SK-N-SH treated with all-trans-retinoic acid at 6 μM for 48 hours (cell line): ENCODE data around the gene DDX10.

Source experiments
- ARNTL ChIP-seq: fragments of 450-650 bp; formaldehyde crosslinking; IDR thresholded peaks from 2 replicates; pipeline ENCODE4 v1.5.0; 2020; ENCODE audit warnings: low read depth, mild to moderate bottlenecking, moderate library complexity, borderline replicate concordance
- BACH2 ChIP-seq: fragments of 250-450 bp; sonication (Bioruptor Pico); IDR thresholded peaks from 2 replicates; pipeline ENCODE4 v1.9.0; 2021; ENCODE audit warnings: mild to moderate bottlenecking, borderline replicate concordance
- GLIS3 ChIP-seq: fragments of 250-450 bp; sonication (Bioruptor Pico); IDR thresholded peaks from 2 replicates; pipeline ENCODE4 v1.5.0; 2020; ENCODE audit warnings: mild to moderate bottlenecking, moderate library complexity
- ISL1 ChIP-seq: fragments of 250-450 bp; sonication (Bioruptor Pico); IDR thresholded peaks from 2 replicates; pipeline ENCODE4 v2.1.2; 2022; ENCODE audit warnings: mild to moderate bottlenecking, moderate library complexity
- TOX ChIP-seq: fragments of 250-450 bp; sonication (Bioruptor Pico); IDR thresholded peaks from 2 replicates; pipeline ENCODE4 v1.8.0; 2021; ENCODE audit warnings: mild to moderate bottlenecking, moderate library complexity, borderline replicate concordance
- ZC3H10 ChIP-seq: fragments of 250-450 bp; sonication (Bioruptor Pico); IDR thresholded peaks from 2 replicates; pipeline ENCODE4 v1.5.1; 2021; ENCODE audit warnings: mild to moderate bottlenecking, moderate library complexity
- ZFP30 ChIP-seq: fragments of 450-650 bp; formaldehyde crosslinking; IDR thresholded peaks from 2 replicates; pipeline ENCODE4 v1.5.0; 2022; ENCODE audit warnings: mild to moderate bottlenecking, moderate library complexity
- ZNF70 ChIP-seq: fragments of 450-650 bp; formaldehyde crosslinking; IDR thresholded peaks from 2 replicates; pipeline ENCODE4 v1.5.0; 2020; ENCODE audit warnings: mild to moderate bottlenecking, moderate library complexity
- ZNF8 ChIP-seq: fragments of 450-650 bp; formaldehyde crosslinking; IDR thresholded peaks from 2 replicates; pipeline ENCODE4 v1.5.0; 2020; ENCODE audit warnings: mild to moderate bottlenecking, moderate library complexity
- TF ChIP-seq, protein P1 (sequence below): fragments of 250-450 bp; sonication (Bioruptor Pico); IDR thresholded peaks from 2 replicates; pipeline ENCODE4 v1.5.1; 2021; ENCODE audit warnings: mild to moderate bottlenecking, moderate library complexity
- TF ChIP-seq, protein P2 (sequence below): fragments of 250-450 bp; sonication (Bioruptor Pico); IDR thresholded peaks from 2 replicates; pipeline ENCODE4 v1.8.0; 2020; ENCODE audit warnings: mild to moderate bottlenecking, moderate library complexity, borderline replicate concordance
- TF ChIP-seq, protein P3 (sequence below): fragments of 250-450 bp; sonication (Bioruptor Pico); IDR thresholded peaks from 2 replicates; pipeline ENCODE4 v1.5.1; 2020; ENCODE audit warnings: low read depth, mild to moderate bottlenecking, moderate library complexity
- TF ChIP-seq, protein P4 (sequence below): fragments of 250-450 bp; sonication (Bioruptor Pico); IDR thresholded peaks from 2 replicates; pipeline ENCODE4 v1.8.0; 2021; ENCODE audit warnings: low read depth, mild to moderate bottlenecking, moderate library complexity, borderline replicate concordance

DNA sequence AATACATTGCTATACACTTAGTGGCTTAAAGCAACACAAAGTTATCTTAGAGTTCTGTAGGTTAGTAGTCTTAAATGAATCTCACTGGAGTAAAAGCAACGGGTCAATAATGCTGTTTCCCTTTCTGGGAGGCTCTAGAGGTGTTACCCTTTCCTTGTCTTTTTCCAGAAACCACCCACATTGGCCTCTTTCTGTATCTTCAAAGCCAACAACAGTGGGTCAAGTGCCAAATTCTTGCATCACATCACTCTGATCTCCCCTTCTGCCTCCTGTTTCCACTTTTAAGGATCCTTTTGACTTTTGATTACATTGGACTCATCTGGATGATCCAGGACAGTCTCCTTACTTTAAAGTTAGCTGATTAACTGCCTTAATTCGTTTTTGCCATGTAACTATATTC, 93.6 kb downstream of the DDX10 start:
- TF ChIP-seq ZFP30 (CRISPR knock-in tag), result no peak
- TF ChIP-seq, protein P1, sequence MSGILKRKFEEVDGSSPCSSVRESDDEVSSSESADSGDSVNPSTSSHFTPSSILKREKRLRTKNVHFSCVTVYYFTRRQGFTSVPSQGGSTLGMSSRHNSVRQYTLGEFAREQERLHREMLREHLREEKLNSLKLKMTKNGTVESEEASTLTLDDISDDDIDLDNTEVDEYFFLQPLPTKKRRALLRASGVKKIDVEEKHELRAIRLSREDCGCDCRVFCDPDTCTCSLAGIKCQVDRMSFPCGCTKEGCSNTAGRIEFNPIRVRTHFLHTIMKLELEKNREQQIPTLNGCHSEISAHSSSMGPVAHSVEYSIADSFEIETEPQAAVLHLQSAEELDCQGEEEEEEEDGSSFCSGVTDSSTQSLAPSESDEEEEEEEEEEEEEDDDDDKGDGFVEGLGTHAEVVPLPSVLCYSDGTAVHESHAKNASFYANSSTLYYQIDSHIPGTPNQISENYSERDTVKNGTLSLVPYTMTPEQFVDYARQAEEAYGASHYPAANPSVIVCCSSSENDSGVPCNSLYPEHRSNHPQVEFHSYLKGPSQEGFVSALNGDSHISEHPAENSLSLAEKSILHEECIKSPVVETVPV (CRISPR knock-in tag), result no peak
- TF ChIP-seq ZC3H10 (CRISPR knock-in tag), result no peak
- no peak for TF ChIP-seq BACH2 (CRISPR knock-in tag)
- TF ChIP-seq ZNF70 (CRISPR knock-in tag), result no peak
- no peak for TF ChIP-seq ARNTL (CRISPR knock-in tag)
- no peak for TF ChIP-seq ISL1 (CRISPR knock-in tag)
- TF ChIP-seq ZNF8, result no peak
- no peak for TF ChIP-seq GLIS3 (CRISPR knock-in tag)
- TF ChIP-seq, protein P2, sequence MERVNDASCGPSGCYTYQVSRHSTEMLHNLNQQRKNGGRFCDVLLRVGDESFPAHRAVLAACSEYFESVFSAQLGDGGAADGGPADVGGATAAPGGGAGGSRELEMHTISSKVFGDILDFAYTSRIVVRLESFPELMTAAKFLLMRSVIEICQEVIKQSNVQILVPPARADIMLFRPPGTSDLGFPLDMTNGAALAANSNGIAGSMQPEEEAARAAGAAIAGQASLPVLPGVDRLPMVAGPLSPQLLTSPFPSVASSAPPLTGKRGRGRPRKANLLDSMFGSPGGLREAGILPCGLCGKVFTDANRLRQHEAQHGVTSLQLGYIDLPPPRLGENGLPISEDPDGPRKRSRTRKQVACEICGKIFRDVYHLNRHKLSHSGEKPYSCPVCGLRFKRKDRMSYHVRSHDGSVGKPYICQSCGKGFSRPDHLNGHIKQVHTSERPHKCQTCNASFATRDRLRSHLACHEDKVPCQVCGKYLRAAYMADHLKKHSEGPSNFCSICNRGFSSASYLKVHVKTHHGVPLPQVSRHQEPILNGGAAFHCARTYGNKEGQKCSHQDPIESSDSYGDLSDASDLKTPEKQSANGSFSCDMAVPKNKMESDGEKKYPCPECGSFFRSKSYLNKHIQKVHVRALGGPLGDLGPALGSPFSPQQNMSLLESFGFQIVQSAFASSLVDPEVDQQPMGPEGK, result no peak
- TF ChIP-seq, protein P3, sequence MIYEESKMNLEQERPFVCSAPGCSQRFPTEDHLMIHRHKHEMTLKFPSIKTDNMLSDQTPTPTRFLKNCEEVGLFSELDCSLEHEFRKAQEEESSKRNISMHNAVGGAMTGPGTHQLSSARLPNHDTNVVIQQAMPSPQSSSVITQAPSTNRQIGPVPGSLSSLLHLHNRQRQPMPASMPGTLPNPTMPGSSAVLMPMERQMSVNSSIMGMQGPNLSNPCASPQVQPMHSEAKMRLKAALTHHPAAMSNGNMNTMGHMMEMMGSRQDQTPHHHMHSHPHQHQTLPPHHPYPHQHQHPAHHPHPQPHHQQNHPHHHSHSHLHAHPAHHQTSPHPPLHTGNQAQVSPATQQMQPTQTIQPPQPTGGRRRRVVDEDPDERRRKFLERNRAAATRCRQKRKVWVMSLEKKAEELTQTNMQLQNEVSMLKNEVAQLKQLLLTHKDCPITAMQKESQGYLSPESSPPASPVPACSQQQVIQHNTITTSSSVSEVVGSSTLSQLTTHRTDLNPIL (CRISPR knock-in tag), result no peak
- TF ChIP-seq, protein P4, sequence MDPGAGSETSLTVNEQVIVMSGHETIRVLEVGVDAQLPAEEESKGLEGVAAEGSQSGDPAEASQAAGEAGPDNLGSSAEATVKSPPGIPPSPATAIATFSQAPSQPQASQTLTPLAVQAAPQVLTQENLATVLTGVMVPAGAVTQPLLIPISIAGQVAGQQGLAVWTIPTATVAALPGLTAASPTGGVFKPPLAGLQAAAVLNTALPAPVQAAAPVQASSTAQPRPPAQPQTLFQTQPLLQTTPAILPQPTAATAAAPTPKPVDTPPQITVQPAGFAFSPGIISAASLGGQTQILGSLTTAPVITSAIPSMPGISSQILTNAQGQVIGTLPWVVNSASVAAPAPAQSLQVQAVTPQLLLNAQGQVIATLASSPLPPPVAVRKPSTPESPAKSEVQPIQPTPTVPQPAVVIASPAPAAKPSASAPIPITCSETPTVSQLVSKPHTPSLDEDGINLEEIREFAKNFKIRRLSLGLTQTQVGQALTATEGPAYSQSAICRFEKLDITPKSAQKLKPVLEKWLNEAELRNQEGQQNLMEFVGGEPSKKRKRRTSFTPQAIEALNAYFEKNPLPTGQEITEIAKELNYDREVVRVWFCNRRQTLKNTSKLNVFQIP, result no peak
- no peak for TF ChIP-seq TOX
